HepG2 (cell line): ENCODE results near the gene ZPR1. TPM values are rescaled to one million over a fixed set of nuclear protein-coding genes. Genes with fewer than 3 reads are reported as not detected.

Source experiments
- AFF4 ChIP-seq: sonication (generic); formaldehyde crosslinking; IDR thresholded peaks from 2 replicates; pipeline ENCODE4 v1.4.0; 2020; ENCODE audit warnings: missing genetic modification reagents
- HNRNPLL ChIP-seq: fragments of 200-400 bp; formaldehyde crosslinking; IDR thresholded peaks from 2 replicates; pipeline ENCODE4 v1.6.1; 2017; ENCODE audit warnings: mild to moderate bottlenecking, low read depth, low read length; ENCODE audit not compliant: poor library complexity, severe bottlenecking
- IKZF4 ChIP-seq: sonication (generic); formaldehyde crosslinking; IDR thresholded peaks from 2 replicates; pipeline ENCODE4 v1.5.1; 2020; ENCODE audit warnings: borderline replicate concordance, mild to moderate bottlenecking, low read depth, missing genetic modification reagents; ENCODE audit errors: not compliant biosample characterization
- JUN ChIP-seq: sonication (generic); formaldehyde crosslinking; IDR thresholded peaks from 2 replicates; pipeline ENCODE4 v1.4.0; 2020; ENCODE audit warnings: mild to moderate bottlenecking, missing genetic modification reagents
- REL ChIP-seq: sonication (generic); formaldehyde crosslinking; conservative IDR thresholded peaks from 2 replicates; pipeline ENCODE4 v1.8.0; 2022; ENCODE audit warnings: mild to moderate bottlenecking, missing genetic modification reagents, moderate library complexity
- RFX1 ChIP-seq: fragments of 450-650 bp; IDR thresholded peaks from 2 replicates; pipeline ENCODE4 v1.6.1; 2017
- RNF219 ChIP-seq: sonication (generic); formaldehyde crosslinking; IDR thresholded peaks from 2 replicates; pipeline ENCODE4 v1.5.0; 2020; ENCODE audit warnings: mild to moderate bottlenecking, missing genetic modification reagents
- SP4 ChIP-seq: sonication (generic); formaldehyde crosslinking; IDR thresholded peaks from 2 replicates; pipeline ENCODE4 v1.8.1; 2023; ENCODE audit warnings: mild to moderate bottlenecking, missing genetic modification reagents
- TSC22D2 ChIP-seq: sonication (generic); formaldehyde crosslinking; IDR thresholded peaks from 2 replicates; pipeline ENCODE4 v1.5.1; 2020; ENCODE audit warnings: missing genetic modification reagents, mild to moderate bottlenecking, borderline replicate concordance
- ZNF264 ChIP-seq: sonication (generic); formaldehyde crosslinking; IDR thresholded peaks from 2 replicates; pipeline ENCODE4 v1.4.0; 2020; ENCODE audit warnings: missing genetic modification reagents
- ZNF441 ChIP-seq: sonication (generic); formaldehyde crosslinking; IDR thresholded peaks from 2 replicates; pipeline ENCODE4 v1.7.0; 2021; ENCODE audit warnings: missing genetic modification reagents, borderline replicate concordance
- ZNF546 ChIP-seq: sonication (generic); formaldehyde crosslinking; conservative IDR thresholded peaks from 2 replicates; pipeline ENCODE4 v1.8.1; 2023; ENCODE audit warnings: mild to moderate bottlenecking, missing genetic modification reagents
- ZNF577 ChIP-seq: sonication (generic); formaldehyde crosslinking; IDR thresholded peaks from 2 replicates; pipeline ENCODE4 v1.4.0; 2020; ENCODE audit warnings: mild to moderate bottlenecking, low read depth, missing genetic modification reagents, borderline replicate concordance
- polyA plus RNA-seq, 8 experiments: library from polyadenylated mRNA; depleted of rRNA in 3 of 8; stranded (reverse) in 7 of 8; unstranded in 1 of 8; fragments of >200 nt; fragmentation: Illumina TruSeq in 4 of 8; extraction: Trizol in 4 of 8; gene quantifications; 2 replicates each; pipeline versions ENCODE4 v1.2.1 to v1.2.3, GENCODE V29; 2011 to 2016; ENCODE audit warnings: low read depth in 4 of 8, missing spikeins in 1 of 8, mixed read lengths in 1 of 8; ENCODE audit not compliant: insufficient read depth in 1 of 8
- total RNA-seq, 5 experiments: library from RNA; depleted of rRNA; stranded (reverse); fragments of >200 nt; fragmentation: Illumina TruSeq; extraction: Trizol; gene quantifications; 2 replicates each; pipeline ENCODE4 v1.2.3, GENCODE V29; 2016; ENCODE audit warnings: low read depth in 1 of 5
- TF ChIP-seq, protein P1 (sequence below), 2 experiments: sonication (generic) in 1 of 2; formaldehyde crosslinking in 1 of 2; IDR thresholded peaks; 2 replicates each; pipeline versions ENCODE4 v1.4.0 to v1.6.1; 2016 to 2020; ENCODE audit warnings: borderline replicate concordance in 1 of 2, low read depth in 1 of 2, mild to moderate bottlenecking in 1 of 2, missing genetic modification reagents in 1 of 2
- TF ChIP-seq, protein P2 (sequence below): sonication (generic); formaldehyde crosslinking; IDR thresholded peaks from 2 replicates; pipeline ENCODE4 v1.5.0; 2020; ENCODE audit warnings: missing genetic modification reagents

ZPR1 gene
- total and polyA plus RNA-seq, 2 of the 13 experiments (the other 11 are each of a cell fraction or from before 2014, with no cell fraction given): 40.0 to 79.3 TPM

DNA sequence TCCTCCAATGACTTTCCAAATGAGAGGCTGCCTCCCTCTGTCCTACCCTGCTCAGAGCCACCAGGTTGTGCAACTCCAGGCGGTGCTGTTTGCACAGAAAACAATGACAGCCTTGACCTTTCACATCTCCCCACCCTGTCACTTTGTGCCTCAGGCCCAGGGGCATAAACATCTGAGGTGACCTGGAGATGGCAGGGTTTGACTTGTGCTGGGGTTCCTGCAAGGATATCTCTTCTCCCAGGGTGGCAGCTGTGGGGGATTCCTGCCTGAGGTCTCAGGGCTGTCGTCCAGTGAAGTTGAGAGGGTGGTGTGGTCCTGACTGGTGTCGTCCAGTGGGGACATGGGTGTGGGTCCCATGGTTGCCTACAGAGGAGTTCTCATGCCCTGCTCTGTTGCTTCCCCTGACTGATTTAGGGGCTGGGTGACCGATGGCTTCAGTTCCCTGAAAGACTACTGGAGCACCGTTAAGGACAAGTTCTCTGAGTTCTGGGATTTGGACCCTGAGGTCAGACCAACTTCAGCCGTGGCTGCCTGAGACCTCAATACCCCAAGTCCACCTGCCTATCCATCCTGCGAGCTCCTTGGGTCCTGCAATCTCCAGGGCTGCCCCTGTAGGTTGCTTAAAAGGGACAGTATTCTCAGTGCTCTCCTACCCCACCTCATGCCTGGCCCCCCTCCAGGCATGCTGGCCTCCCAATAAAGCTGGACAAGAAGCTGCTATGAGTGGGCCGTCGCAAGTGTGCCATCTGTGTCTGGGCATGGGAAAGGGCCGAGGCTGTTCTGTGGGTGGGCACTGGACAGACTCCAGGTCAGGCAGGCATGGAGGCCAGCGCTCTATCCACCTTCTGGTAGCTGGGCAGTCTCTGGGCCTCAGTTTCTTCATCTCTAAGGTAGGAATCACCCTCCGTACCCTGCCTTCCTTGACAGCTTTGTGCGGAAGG lies 44.8 kb upstream of the ZPR1 start (continued):
- TF ChIP-seq, protein P1, sequence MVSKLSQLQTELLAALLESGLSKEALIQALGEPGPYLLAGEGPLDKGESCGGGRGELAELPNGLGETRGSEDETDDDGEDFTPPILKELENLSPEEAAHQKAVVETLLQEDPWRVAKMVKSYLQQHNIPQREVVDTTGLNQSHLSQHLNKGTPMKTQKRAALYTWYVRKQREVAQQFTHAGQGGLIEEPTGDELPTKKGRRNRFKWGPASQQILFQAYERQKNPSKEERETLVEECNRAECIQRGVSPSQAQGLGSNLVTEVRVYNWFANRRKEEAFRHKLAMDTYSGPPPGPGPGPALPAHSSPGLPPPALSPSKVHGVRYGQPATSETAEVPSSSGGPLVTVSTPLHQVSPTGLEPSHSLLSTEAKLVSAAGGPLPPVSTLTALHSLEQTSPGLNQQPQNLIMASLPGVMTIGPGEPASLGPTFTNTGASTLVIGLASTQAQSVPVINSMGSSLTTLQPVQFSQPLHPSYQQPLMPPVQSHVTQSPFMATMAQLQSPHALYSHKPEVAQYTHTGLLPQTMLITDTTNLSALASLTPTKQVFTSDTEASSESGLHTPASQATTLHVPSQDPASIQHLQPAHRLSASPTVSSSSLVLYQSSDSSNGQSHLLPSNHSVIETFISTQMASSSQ (IDR thresholded peaks at IDR 0.05; ENCODE audit: low read depth): peak; percentile 66
- TF ChIP-seq, protein P1 (CRISPR knock-in tag; IDR thresholded peaks at IDR 0.05; ENCODE audit: borderline replicate concordance): peak; percentile 87
- TF ChIP-seq, protein P2, sequence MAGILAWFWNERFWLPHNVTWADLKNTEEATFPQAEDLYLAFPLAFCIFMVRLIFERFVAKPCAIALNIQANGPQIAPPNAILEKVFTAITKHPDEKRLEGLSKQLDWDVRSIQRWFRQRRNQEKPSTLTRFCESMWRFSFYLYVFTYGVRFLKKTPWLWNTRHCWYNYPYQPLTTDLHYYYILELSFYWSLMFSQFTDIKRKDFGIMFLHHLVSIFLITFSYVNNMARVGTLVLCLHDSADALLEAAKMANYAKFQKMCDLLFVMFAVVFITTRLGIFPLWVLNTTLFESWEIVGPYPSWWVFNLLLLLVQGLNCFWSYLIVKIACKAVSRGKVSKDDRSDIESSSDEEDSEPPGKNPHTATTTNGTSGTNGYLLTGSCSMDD: no peak
- no peak for TF ChIP-seq REL (CRISPR knock-in tag)
- TF ChIP-seq ZNF441 (CRISPR knock-in tag): peak; percentile 41; the same call in 1 of the 2 replicates
- TF ChIP-seq TSC22D2 (CRISPR knock-in tag): 0 out of 2 replicates have a peak, but pooled peaks have one; percentile 88
- TF ChIP-seq IKZF4 (CRISPR knock-in tag): peak; percentile 61
- peak; percentile 96 for TF ChIP-seq ZNF264 (CRISPR knock-in tag)
- no peak; the same call in 1 of the 2 replicates for TF ChIP-seq RNF219 (CRISPR knock-in tag)
- peak; percentile 60 for TF ChIP-seq ZNF546 (CRISPR knock-in tag)
- peak; percentile 75; the same call in 1 of the 2 replicates for TF ChIP-seq SP4 (CRISPR knock-in tag)
- peak; percentile 76 for TF ChIP-seq JUN
- no peak for TF ChIP-seq HNRNPLL
- no peak for TF ChIP-seq ZNF577 (CRISPR knock-in tag)
- TF ChIP-seq RFX1: no peak
- TF ChIP-seq AFF4 (CRISPR knock-in tag): peak; percentile 85
